ENCODE data around the gene PHLDA2. TPM values are rescaled to one million over a fixed set of nuclear protein-coding genes. Genes with fewer than 3 reads are reported as not detected.
A peak's percentile ranks its signal among the peaks of the same experiment; 100 is the strongest.

Gene PHLDA2
- polyA plus RNA-seq, 1 donor (not counting 4 experiments of a cell fraction or from before 2014, with no cell fraction given), result 24.3 TPM

GRCh38 chr11:2927121-2927800, 2.0 kb downstream of the PHLDA2 start:
- FAIRE-seq, result no peak
- dilution Hi-C loops (cut with MboI; ENCODE audit: extremely low pct_ligation_motif_present, low sequenced_read_pairs), result no loop called here
- peaks cover 26% of the 10 kb centered on the region for H3K79me2 ChIP-seq (ENCODE audit: control insufficient read depth, insufficient read depth, low read length)
- peaks cover 12% of the 10 kb centered on the region for H4K20me1 ChIP-seq (ENCODE audit: control insufficient read depth, extremely low read depth, insufficient read depth, low read length)
- peaks cover 2 to 7% of the 10 kb centered on the region in 2 experiments for H3K36me3 ChIP-seq (ENCODE audit: control insufficient read depth in 2 of 2, extremely low read depth in 1 of 2, insufficient read depth in 2 of 2, low read length in 2 of 2)
- H3K9me3 ChIP-seq (ENCODE audit: control insufficient read depth, low read depth, low read length), result no peaks in the 10 kb centered on the region
- H3K4me2 ChIP-seq (ENCODE audit: control insufficient read depth, extremely low read depth, insufficient read depth, low read depth, low read length), result peak overlapping the region; percentile 94
- peak overlapping the region; percentile 91 for H3K9ac ChIP-seq (ENCODE audit: control insufficient read depth, extremely low read depth, insufficient read depth, low read length)
- no peak overlapping the region for H2AFZ ChIP-seq (ENCODE audit: control insufficient read depth, low read length)
- peak overlapping the region; percentile 82 to 97 (median 90) for H3K4me3 ChIP-seq (ENCODE audit: control insufficient read depth in 2 of 3, extremely low read depth in 1 of 3, insufficient read depth in 2 of 3, low read depth in 1 of 3, low read length in 3 of 3)
- DNase-seq (ENCODE audit: low read depth, low spot score), result no peak
- H3K9me1 ChIP-seq (ENCODE audit: control insufficient read depth, extremely low read depth, insufficient read depth, low read length), result peaks cover 3% of the 10 kb centered on the region
- TF ChIP-seq EZH2 (IDR thresholded peaks at IDR 0.05; ENCODE audit: low read length), result no peak
- TF ChIP-seq, protein P1, sequence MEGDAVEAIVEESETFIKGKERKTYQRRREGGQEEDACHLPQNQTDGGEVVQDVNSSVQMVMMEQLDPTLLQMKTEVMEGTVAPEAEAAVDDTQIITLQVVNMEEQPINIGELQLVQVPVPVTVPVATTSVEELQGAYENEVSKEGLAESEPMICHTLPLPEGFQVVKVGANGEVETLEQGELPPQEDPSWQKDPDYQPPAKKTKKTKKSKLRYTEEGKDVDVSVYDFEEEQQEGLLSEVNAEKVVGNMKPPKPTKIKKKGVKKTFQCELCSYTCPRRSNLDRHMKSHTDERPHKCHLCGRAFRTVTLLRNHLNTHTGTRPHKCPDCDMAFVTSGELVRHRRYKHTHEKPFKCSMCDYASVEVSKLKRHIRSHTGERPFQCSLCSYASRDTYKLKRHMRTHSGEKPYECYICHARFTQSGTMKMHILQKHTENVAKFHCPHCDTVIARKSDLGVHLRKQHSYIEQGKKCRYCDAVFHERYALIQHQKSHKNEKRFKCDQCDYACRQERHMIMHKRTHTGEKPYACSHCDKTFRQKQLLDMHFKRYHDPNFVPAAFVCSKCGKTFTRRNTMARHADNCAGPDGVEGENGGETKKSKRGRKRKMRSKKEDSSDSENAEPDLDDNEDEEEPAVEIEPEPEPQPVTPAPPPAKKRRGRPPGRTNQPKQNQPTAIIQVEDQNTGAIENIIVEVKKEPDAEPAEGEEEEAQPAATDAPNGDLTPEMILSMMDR (optimal IDR thresholded peaks at IDR 0.05 in 1 of 3, IDR thresholded peaks at IDR 0.05 in 1 of 3, conservative IDR thresholded peaks at IDR 0.05 in 1 of 3; ENCODE audit: extremely low read depth in 1 of 3, insufficient read depth in 2 of 3, low read length in 3 of 3), result no peak
- no peak overlapping the region for H3K27ac ChIP-seq (ENCODE audit: control insufficient read depth, insufficient read depth, low read length)
- no peaks in the 10 kb centered on the region for H3K27me3 ChIP-seq (ENCODE audit: control insufficient read depth, extremely low read depth, insufficient read depth, low read length)
- H3K4me1 ChIP-seq (ENCODE audit: control insufficient read depth, extremely low read depth, insufficient read depth, low read length), result peaks cover 29% of the 10 kb centered on the region

DNA sequence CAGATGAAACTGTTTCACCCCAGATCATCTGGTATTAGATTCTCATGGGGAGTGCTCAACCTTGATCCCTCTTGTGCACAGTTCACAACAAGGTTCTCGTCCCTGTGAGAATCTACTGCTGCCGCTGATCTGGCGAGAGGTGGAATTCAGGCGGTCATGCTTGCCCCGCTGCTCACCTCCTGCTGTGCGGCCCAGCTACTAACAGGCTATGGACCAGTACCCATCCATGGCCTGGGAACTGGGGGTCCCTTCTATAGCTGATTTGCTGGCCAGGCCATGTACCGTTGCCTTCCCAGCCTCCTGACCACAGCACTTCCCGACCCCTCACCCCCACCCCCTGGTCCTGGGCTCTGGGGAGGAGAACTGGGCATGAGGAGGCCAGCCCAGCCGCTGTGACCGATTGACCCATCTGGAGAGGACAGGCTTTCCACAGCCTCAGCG, 2.6 kb downstream of the PHLDA2 start:
- TF ChIP-seq, protein P1 (optimal IDR thresholded peaks at IDR 0.05 in 1 of 3, IDR thresholded peaks at IDR 0.05 in 1 of 3, conservative IDR thresholded peaks at IDR 0.05 in 1 of 3; ENCODE audit: extremely low read depth in 1 of 3, insufficient read depth in 2 of 3, low read length in 3 of 3), result no peak
- no peak for TF ChIP-seq EZH2 (IDR thresholded peaks at IDR 0.05; ENCODE audit: low read length)
- peaks cover 26% of the 10 kb centered on the region for H3K79me2 ChIP-seq (ENCODE audit: control insufficient read depth, insufficient read depth, low read length)
- no peak overlapping the region for H3K9ac ChIP-seq (ENCODE audit: control insufficient read depth, extremely low read depth, insufficient read depth, low read length)
- peaks cover 3% of the 10 kb centered on the region for H3K9me1 ChIP-seq (ENCODE audit: control insufficient read depth, extremely low read depth, insufficient read depth, low read length)
- H2AFZ ChIP-seq (ENCODE audit: control insufficient read depth, low read length), result no peak overlapping the region
- H4K20me1 ChIP-seq (ENCODE audit: control insufficient read depth, extremely low read depth, insufficient read depth, low read length), result peaks cover 12% of the 10 kb centered on the region
- no peak overlapping the region for H3K4me3 ChIP-seq (ENCODE audit: control insufficient read depth in 2 of 3, extremely low read depth in 1 of 3, insufficient read depth in 2 of 3, low read depth in 1 of 3, low read length in 3 of 3)
- dilution Hi-C loops (cut with MboI; ENCODE audit: extremely low pct_ligation_motif_present, low sequenced_read_pairs), result no loop called here
- peaks cover 26% of the 10 kb centered on the region for H3K4me1 ChIP-seq (ENCODE audit: control insufficient read depth, extremely low read depth, insufficient read depth, low read length)
- H3K27me3 ChIP-seq (ENCODE audit: control insufficient read depth, extremely low read depth, insufficient read depth, low read length), result no peaks in the 10 kb centered on the region
- H3K4me2 ChIP-seq (ENCODE audit: control insufficient read depth, extremely low read depth, insufficient read depth, low read depth, low read length), result no peak overlapping the region
- no peak for FAIRE-seq
- no peak overlapping the region for H3K27ac ChIP-seq (ENCODE audit: control insufficient read depth, insufficient read depth, low read length)
- peaks cover 2 to 7% of the 10 kb centered on the region in 2 experiments for H3K36me3 ChIP-seq (ENCODE audit: control insufficient read depth in 2 of 2, extremely low read depth in 1 of 2, insufficient read depth in 2 of 2, low read length in 2 of 2)
- DNase-seq (ENCODE audit: low read depth, low spot score), result no peak
- H3K9me3 ChIP-seq (ENCODE audit: control insufficient read depth, low read depth, low read length), result no peaks in the 10 kb centered on the region

All from keratinocyte (primary cell).